Measurements from ENCODE around the gene FBXO8. TPM values are rescaled to one million over a fixed set of nuclear protein-coding genes. Genes with fewer than 3 reads are reported as not detected.
"Not testable (repeated sequence)": the region's sequence is repeated elsewhere in the genome, so short reads cannot be mapped to it uniquely, and the experiment has no call there.

FBXO8 gene
- total RNA-seq, 2 experiments from 2014 or later: 15.1 to 19.1 TPM

DNA sequence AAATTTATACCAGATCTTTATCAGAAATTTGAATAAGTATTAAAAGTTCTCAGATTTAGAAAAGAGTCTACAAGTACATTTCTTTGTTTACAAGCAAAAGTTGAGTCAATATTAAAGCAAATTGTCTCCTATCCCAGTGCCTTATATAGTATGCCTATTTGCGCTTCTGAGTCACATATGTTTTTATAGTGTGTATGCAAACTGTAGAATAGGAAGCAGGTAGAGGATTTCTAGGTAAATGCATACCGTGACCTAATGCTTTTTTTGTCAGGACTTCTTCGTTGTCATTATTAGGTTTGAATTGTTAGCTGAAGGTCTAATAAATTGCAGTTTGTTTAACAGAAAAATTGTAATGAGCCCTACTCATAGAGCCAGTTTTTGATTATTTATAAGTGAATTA, 22.5 kb upstream of the FBXO8 start:
- no peak overlapping the region for H3K4me3 Mint-ChIP-seq
- CTCF ChIA-PET: no interaction called here
- peaks cover 15% of the 10 kb centered on the region for H3K36me3 Mint-ChIP-seq (ENCODE audit: low read depth)
- POLR2A ChIA-PET: no interaction called here
- TF ChIP-seq, protein P1, sequence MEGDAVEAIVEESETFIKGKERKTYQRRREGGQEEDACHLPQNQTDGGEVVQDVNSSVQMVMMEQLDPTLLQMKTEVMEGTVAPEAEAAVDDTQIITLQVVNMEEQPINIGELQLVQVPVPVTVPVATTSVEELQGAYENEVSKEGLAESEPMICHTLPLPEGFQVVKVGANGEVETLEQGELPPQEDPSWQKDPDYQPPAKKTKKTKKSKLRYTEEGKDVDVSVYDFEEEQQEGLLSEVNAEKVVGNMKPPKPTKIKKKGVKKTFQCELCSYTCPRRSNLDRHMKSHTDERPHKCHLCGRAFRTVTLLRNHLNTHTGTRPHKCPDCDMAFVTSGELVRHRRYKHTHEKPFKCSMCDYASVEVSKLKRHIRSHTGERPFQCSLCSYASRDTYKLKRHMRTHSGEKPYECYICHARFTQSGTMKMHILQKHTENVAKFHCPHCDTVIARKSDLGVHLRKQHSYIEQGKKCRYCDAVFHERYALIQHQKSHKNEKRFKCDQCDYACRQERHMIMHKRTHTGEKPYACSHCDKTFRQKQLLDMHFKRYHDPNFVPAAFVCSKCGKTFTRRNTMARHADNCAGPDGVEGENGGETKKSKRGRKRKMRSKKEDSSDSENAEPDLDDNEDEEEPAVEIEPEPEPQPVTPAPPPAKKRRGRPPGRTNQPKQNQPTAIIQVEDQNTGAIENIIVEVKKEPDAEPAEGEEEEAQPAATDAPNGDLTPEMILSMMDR (IDR thresholded peaks at IDR 0.05): no peak
- DNase-seq (no peak), ATAC-seq (no peak)
- H3K27ac Mint-ChIP-seq: no peak overlapping the region
- H3K27me3 Mint-ChIP-seq: no peaks in the 10 kb centered on the region
- intact Hi-C loops (cut with micrococcal nuclease): no loop called here
- no peaks in the 10 kb centered on the region for H3K4me1 Mint-ChIP-seq (ENCODE audit: low read depth)
- H3K9me3 Mint-ChIP-seq: no peaks in the 10 kb centered on the region

GRCh38 chr4:174304664-174305063, 21.2 kb upstream of the FBXO8 start:
- CTCF ChIA-PET: no interaction called here

GRCh38 chr4:174303687-174304086, 20.2 kb upstream of the FBXO8 start:
- peaks cover 26% of the 10 kb centered on the region for H3K36me3 Mint-ChIP-seq (ENCODE audit: low read depth)
- ATAC-seq: no peak
- H3K4me1 Mint-ChIP-seq (ENCODE audit: low read depth): no peaks in the 10 kb centered on the region
- no peak overlapping the region for H3K4me3 Mint-ChIP-seq
- no peaks in the 10 kb centered on the region for H3K9me3 Mint-ChIP-seq
- POLR2A ChIA-PET: interaction anchor here (1.6 kb wide), 1 partner anchor 20 kb away, joined by 5 read pairs; the partner anchor contains the start of genes CEP44 and FBXO8
- CTCF ChIA-PET: interaction anchor here (1.1 kb wide), 1 partner anchor 15 kb away, joined by 3 read pairs; no protein-coding TSS in a partner anchor
- TF ChIP-seq, protein P1 (IDR thresholded peaks at IDR 0.05): no peak
- intact Hi-C loops (cut with micrococcal nuclease): no loop called here
- H3K27ac Mint-ChIP-seq: no peak overlapping the region
- H3K27me3 Mint-ChIP-seq: no peaks in the 10 kb centered on the region
- DNase-seq: no peak

More at GRCh38 chr4:174304664-174305063, 21.2 kb upstream of the FBXO8 start:
- POLR2A ChIA-PET: no interaction called here
- Mint-ChIP-seq H3K4me1 (ENCODE audit: low read depth) (no peaks in the 10 kb centered on the region), H3K9me3 (no peaks in the 10 kb centered on the region), H3K4me3 (no peak overlapping the region), H3K27ac (no peak overlapping the region), H3K27me3 (no peaks in the 10 kb centered on the region), H3K36me3 (ENCODE audit: low read depth) (peaks cover 24% of the 10 kb centered on the region)
- ATAC-seq: no peak
- no peak for DNase-seq
- intact Hi-C loops (cut with micrococcal nuclease): no loop called here
- TF ChIP-seq, protein P1 (IDR thresholded peaks at IDR 0.05): no peak

DNA sequence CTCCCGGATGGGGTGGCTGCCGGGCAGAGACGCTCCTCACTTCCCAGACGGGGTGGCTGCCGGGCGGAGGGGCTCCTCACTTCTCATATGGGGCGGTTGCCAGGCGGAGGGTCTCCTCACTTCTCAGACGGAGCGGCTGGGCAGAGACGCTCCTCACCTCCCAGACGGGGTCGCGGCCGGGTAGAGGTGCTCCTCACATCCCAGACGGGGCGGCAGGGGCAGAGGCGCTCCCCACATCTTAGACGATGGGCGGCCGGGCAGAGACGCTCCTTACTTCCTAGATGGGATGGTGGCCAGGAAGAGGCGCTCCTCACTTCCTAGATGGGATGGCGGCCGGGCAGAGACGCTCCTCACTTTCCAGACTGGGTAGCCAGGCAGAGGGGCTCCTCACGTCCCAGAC, 11.7 kb upstream of the FBXO8 start:
- H3K27me3 Mint-ChIP-seq; CTCF ChIA-PET; H3K27ac Mint-ChIP-seq; DNase-seq; H3K4me3 Mint-ChIP-seq; POLR2A ChIA-PET; ATAC-seq; intact Hi-C loops (cut with micrococcal nuclease): not testable (repeated sequence)
- H3K4me1 Mint-ChIP-seq (ENCODE audit: low read depth): peaks cover 13% of the 10 kb centered on the region
- peaks cover 17% of the 10 kb centered on the region for H3K9me3 Mint-ChIP-seq
- peaks cover 47% of the 10 kb centered on the region for H3K36me3 Mint-ChIP-seq (ENCODE audit: low read depth)

GRCh38 chr4:174294641-174295040, 11.2 kb upstream of the FBXO8 start:
- POLR2A ChIA-PET, H3K27ac Mint-ChIP-seq: not testable (repeated sequence)

DNA sequence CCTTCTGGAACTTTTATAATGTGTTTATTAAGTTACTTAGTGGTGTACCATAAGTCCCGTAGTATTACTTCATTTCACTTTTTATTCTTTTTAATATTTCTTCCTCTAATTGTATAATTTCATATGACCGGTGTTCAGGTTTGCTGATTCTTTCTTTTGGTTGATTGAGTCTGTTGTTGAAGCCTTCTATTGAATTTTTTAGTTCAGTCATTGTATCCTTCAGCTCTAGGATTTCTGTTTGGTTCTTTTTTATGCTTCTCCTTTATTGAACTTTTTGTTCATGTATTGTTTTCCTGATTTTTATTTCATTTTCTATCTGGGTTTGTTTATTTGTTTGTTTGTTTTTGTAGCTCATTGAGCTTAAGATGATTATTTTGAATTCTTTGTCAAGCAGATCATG, 9.0 kb upstream of the FBXO8 start:
- ChIA-PET POLR2A (interaction anchor here (1.0 kb wide), 1 partner anchor 9 kb away, joined by 3 read pairs; the partner anchor contains the start of genes CEP44 and FBXO8), CTCF (no interaction called here)
- Mint-ChIP-seq H3K4me3 (no peak overlapping the region), H3K9me3 (peaks cover 17% of the 10 kb centered on the region), H3K27me3 (no peaks in the 10 kb centered on the region), H3K36me3 (ENCODE audit: low read depth) (peaks cover 38% of the 10 kb centered on the region), H3K4me1 (ENCODE audit: low read depth) (peaks cover 18% of the 10 kb centered on the region), H3K27ac (no peak overlapping the region)
- TF ChIP-seq, protein P1 (IDR thresholded peaks at IDR 0.05): no peak
- intact Hi-C loops (cut with micrococcal nuclease): no loop called here
- ATAC-seq (no peak), DNase-seq (no peak)

More at GRCh38 chr4:174294641-174295040, 11.2 kb upstream of the FBXO8 start:
- H3K4me3 Mint-ChIP-seq; CTCF ChIA-PET; H3K27me3 Mint-ChIP-seq; intact Hi-C loops (cut with micrococcal nuclease); ATAC-seq; DNase-seq: not testable (repeated sequence)
- Mint-ChIP-seq H3K4me1 (ENCODE audit: low read depth) (peaks cover 13% of the 10 kb centered on the region), H3K36me3 (ENCODE audit: low read depth) (peaks cover 42% of the 10 kb centered on the region), H3K9me3 (peaks cover 17% of the 10 kb centered on the region)
